GM03348 (cell line): Measurements from ENCODE around the gene RAB26.

Experiments used
- DNase-seq: peaks from one replicate; pipeline ENCODE4 v3.0.0; 2012; ENCODE audit warnings: low spot score

Gene RAB26

DNA sequence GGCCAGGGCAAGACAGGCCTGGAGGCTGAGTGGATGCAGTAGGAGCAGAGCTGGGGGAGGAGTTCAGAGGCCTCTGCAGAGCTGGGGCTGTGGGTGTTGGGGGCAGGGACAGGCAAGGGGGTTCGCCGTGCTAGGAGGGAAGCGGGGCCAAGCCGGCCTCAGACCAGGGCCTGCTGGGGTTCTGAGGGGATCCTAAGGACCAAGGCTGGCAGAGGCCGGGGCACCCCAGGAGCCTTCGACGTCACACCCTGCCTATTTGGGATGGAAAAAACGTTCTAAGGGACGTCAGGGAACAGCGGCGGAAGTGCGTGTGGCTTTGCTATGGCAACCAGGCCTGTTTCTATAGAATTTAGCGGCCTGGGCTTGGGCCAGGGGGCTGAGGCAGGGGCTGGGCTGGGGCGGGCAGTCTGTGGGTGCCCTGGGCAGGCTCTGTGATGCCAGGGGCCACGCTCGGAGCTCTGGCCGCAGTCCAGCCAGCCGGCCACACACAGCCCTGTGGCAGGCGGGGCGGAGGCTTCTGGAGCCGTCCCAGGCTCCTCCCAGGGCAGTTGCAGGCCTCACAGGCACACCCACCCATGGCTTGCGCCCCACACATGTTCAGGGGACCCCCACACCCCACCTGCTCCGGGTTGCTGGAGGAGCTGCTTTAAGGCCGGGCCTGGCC lies 10.9 kb downstream of the RAB26 start:
- DNase-seq: peak; percentile 64

DNA sequence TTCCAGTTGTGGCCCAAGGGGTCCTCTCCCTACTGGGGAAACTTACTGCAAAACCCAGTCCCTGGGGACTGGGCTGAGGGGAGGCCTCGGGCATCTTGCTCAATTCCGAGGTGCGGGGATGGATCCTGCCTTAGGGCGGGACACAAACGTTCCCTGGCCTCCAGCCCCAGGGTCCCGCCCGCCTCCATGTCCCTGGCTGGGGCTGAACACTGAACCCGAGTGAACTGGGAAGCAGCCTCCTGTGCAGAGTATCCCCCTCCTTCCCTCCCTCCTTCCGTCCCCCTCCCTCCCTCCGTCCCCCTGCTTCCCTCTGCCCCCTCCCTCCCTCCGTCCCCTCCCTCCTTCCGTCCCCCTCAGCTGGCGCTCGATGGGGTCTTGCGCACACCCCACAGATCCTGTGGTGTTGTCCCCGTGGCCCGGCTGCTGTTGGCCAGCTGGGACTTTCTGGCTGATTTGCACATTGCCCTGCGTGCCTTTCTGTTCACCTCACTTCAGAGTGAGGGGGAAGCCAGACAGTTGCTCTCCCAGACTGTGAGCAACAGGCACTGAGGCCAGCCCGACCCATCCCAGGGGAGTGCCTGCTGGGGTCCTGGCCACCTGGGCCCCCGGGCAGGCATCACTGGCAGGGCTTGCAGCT lies 12.6 kb downstream of the RAB26 start:
- peak; percentile 85 for DNase-seq

DNA sequence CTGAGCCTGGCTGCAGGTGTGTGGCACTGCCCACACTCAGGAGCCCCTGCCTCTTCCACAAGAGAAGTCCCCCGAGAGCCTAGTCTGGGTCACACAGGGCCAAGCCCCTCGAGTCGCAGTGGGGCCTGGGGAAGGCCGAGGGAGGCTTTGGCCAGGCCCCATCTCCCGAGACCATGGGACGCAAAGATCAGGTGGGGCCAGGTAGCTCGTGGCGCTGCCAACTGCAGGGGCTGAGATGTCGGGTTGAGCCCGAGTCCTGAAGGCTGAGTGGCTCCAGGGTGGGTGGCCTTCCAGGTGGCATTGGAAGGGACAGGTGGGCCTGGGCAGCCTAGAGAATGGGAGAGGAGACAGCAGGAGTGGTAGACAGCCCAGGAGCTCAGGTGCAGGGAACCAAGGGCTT lies 13.5 kb downstream of the RAB26 start:
- DNase-seq: no peak

DNA sequence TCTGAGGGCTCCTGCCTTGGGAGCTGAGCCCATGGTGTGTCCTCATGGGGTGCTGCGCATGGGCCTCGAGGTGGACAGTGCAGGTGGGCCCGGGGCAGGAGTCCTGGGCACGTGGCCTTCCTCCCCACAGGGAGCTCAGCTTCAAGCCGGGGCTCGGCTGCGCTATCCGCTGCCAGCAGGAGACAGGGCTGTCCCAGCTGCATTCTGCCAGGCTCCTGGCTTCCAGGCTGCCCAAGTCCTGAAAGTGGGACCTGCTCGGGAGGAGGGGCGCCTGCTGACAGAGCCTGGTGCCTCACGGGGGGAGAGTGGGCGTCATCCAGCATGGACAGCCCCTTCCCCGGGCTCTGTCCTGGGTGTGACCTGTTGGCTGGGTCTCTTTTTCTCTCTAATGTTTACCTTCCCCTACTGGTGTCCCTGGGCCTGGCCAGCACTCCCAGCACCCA lies 14.3 kb downstream of the RAB26 start:
- no peak for DNase-seq

DNA sequence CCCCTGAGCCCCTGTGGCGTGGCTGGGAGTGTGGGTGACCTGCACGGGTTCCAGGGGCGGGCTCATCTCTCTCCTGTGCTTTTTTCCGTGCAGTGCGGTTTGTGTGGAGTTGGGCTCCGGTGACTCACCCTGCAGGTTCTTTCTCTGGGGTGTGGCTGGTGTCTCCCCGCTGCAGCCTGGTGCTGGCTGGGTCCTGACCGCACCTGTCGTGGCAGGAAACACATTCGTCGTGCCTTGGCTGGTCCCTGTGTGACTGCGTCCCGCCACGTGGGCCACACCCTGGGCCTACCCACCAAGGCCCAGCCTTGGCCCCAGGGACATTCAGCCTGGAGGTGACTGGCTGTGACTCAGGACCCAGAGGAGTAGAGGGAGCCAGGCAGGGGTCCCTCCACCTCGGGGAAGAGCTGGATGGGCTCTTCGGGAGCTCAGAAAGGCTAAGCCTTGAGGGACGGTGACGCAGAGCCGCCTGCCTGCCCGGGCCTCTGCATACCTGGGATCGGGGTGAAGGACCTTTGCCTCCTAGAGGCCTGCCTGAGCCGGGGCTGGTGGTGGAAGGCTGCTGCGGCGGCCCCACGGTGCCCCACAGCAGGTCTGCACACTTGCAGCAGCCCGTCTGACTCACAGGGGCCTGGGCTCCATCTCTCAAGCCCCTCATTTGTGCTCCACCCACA lies 14.9 kb downstream of the RAB26 start:
- no peak for DNase-seq

DNA sequence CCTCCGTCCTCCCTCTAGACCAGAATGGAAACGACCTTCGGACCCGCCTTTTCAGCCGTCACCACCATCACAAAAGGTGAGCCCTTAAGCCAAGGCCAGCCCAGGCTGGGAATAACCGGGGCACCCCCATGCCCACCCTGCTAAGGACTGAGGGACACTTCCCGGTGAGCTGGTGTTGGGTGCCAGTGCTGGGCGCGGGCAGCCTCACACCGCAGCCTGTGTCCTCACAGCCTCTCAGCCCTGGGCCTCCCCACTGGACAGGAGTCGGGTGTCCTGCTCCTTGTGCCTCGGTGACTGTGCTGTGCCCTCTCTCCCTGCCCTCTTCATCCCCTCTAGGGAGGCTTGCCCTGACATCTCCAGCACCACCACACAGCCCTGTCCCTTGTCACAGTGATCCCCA lies 17.4 kb downstream of the RAB26 start:
- DNase-seq: no peak

DNA sequence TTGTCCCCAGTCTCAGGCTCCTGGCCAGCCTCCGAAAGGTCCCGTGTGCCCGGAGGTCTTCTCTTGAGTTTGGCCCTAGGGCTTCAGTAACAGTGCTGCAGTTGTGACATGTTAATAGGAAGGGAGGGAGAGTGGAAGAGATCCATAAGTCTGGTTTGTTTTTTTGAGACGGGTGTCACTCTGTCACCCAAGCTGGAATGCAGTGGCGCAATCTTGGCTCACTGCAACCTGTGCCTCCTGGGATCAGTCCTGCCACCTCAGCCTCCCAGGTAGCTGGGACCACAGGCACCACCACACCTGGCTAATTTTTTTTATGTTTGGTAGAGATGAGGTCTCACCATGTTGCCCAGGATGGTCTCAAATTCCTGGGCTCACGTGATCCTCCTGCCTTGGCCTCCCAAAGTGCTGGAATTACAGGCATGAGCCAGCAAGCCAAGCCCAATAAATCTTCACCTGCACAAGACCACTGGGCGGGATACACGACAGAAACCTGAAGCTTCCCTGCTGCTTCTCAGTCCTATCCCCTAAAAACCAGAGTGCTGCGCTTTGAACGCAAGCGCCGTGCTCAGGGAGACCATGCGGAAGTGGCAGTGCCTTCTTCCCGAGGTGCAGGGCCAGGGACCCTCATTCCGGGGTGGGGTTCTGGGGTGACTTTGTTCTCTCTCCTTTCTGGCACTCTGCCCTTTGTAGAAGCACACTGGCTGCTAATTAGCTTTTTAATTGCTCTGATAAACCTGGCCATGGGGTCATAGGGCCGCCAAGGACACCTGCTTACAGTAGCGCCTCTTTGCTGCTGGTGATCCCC lies 18.0 kb downstream of the RAB26 start:
- DNase-seq: no peak

DNA sequence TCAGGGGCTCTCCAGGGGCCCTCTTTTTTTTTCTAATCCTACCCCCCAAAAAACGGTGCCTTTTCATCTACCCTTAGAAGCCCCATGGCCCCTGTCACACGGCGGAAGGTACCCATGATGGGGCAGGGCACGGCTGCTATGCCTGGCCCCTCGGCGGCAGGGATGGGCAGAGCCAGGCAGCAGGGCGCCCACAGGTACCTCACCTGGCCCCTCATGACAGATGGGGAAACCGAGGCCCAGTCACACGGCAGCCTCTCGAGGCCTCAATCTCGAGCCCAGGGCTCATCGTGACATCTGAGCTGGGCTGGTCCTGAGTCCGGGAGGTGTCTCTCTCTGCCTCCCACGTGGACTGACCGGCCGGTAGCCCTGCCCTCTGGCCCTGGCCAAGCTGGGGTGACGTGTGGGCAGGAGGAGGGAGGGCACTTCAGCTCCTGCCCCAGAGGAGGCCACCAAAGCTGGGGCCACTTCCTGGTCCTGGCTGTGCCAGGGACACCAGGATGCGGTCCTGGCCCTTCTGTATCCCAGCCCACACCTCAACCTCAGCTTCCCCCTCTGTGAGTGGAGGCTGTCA lies 18.7 kb downstream of the RAB26 start:
- DNase-seq: no peak

DNA sequence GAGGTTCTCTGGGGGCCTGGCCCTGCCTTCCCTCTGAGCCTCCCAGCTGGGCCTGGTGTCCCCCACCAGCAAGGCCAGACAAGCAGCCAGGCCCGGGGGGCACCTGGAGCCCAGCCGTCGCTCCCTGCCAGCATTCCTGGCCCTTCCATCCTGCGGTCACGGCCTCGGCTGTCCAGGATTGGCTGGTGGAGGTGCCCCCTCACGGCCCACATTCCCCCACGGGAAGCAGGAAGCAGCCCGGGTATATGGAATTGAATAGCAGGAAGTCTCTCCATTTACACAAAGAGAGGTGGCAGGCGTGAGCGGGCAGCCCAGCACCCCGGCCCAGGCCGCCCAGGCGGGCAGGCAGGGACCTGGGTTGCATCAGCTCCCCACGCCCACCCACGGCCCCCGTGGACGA lies 21.7 kb downstream of the RAB26 start:
- DNase-seq: no peak

DNA sequence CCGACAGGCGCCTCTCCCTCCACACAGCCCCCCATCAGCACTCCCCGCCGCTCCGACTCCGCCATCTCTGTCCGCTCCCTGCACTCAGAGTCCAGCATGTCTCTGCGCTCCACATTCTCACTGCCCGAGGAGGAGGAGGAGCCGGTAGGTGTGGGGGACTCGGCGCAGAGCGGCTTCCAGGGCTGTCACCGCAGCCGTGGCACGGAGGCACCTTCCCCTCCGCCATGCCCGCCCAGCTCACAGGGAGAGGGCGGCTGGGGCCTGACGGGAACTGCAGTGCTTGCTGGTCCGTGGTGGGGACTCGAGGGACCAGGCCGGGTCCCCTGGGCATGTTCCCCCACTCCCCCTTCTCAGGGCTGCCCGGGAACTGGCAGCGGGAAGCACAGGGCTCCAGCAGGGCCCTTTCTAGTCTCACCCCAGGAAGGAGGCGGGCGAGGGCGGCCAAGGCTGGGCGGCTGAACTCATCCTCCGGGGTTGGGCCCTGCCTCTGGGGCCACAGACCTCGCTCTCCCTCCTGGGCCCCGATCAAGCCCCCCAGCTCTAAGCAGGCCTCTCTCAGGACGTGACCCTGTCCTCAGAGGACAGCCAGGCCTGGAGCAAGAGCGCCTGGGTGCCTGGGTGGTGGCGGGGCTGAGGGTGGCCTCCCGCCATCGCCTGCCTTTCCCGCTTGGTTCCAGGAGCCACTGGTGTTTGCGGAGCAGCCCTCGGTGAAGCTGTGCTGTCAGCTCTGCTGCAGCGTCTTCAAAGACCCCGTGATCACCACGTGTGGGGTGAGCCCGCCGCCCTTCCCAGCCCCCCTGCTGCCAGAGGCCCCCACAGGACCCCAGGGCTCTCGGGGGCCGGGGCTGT lies 22.4 kb downstream of the RAB26 start:
- DNase-seq: no peak

DNA sequence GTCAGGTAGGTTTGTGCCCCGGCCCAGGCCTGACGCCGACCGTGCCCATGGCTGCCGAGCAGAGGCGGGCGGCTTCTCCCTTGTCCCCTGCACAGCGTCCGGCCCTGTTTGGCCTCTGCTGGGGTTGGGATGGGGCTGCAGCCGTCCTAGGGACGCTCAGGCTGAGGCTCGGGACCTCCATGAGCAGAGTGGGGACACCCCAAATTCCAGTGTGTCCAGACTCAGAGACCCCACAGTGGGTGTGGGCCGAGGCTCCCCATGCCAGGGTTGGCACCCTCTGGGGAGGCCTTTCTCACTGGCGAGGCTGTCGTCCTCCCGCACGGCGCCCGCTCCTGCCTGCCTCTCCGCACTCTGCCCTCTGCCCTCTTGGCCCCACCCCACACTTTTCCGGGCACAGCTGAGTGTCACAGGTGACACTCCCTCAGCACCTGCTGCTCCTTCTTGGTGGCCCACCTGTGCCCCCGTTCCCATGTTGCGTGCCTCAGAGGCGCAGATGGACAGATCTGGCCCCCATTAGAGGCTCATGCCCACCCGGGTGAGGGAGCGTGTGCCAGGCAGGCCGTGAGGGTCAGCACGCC lies 23.3 kb downstream of the RAB26 start:
- no peak for DNase-seq

DNA sequence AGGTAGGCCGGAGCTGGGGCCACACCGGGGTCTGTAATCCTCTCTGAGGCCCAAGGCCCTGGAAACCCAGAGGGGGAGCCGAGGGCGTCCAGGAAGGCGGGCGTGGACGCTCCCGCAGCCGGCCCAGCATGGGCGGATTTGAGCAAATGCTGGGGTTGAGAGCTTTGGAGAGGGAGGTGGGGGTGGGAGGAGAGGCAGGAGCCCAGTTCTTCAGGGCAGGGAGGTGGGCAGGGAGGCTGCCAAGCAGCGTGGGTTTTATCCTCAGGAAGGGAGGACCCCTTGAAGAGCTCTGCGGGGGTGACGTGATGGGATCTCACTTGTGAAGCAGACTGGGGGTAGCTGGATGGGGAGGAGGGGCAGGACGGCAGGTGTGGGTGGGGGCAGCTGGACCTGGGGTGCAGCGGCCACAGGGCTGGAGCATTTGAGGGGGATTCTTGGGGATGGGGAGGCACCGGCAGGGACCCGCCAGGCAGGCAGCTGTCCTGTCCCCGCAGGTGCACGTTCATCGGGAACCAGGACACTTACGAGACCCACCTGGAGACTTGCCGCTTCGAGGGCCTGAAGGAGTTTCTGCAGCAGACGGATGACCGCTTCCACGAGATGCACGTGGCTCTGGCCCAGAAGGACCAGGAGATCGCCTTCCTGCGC lies 24.4 kb downstream of the RAB26 start:
- no peak for DNase-seq

DNA sequence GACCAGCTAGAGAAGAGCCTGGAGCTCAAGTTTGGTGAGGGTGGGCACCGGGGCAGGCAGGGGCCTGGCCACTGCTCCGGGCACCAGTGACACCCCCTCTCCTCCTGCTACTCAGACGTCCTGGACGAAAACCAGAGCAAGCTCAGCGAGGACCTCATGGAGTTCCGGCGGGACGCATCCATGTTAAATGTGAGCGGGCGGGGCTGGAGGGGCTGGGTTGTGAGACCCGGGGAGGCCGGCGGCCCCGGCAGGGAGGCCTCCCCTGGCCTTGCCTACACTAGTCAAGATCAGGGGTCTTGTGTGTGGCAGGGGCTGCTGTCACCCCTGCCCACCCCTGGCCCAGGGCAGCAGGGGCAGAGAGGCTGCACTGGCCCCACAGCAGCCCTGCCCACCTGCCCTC lies 24.9 kb downstream of the RAB26 start:
- no peak for DNase-seq

DNA sequence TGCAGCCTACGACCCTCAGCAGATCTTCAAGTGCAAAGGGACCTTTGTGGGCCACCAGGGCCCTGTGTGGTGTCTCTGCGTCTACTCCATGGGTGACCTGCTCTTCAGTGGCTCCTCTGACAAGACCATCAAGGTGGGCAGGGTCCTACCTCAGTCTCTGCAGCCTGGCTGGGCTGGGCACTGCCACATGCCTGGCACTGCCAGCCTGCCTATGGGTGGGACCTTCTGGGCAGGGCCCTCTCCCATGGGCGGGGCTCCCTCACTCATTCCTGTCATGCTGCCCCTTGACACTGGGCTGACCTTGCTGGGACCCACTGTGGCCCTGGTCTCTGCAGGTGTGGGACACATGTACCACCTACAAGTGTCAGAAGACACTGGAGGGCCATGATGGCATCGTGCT lies 25.5 kb downstream of the RAB26 start:
- no peak for DNase-seq

DNA sequence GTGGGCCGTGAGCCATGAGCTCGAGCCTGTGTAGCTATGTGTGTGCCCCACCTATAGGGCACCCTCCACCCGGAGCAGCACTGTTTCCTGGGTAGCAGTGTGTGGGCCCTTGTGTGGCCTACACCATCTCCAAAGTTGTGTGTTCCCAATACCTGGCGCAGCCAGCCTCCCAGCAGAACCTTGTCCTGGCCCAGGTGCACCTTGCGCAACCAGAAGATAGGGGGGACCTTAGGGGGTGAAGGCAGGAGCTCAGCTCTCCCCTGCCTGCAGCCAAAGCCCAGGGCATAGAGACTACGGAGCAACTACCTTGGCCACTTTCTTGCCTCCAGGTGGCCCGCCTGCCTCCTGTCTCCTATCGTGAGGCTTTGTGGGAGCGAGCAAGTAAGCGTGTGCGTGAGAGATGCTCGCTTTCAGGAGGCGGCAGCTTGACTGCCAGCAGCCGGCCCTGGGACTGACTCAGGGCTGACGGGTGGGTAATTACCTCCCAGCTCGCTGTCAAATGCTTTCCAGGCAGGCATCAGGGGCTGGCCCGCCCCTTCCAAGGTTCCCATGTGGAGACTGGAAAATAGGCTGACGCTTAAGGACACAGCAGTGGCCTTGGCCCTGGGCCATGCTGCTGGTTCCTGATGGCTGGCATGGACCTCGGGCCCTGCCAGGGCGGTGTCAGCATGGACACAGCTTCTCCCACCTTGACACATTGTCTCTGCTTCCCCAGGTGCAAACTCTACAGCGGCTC lies 26.1 kb downstream of the RAB26 start:
- DNase-seq: no peak

DNA sequence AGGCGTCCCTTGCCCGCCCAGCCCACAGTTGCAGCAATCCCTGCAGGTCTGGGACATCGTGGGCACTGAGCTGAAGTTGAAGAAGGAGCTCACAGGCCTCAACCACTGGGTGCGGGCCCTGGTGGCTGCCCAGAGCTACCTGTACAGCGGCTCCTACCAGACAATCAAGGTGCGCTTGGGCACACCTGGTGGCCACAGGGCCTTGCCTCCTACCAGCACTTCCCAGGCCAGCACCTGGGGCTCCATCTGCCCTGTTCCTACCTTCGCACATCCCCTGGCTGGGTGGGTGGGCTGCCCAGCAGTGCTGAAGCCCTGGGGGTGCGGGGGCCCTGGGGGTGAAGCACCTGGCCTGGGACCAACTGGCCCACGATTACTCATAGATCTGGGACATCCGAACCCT lies 27.0 kb downstream of the RAB26 start:
- DNase-seq: no peak

DNA sequence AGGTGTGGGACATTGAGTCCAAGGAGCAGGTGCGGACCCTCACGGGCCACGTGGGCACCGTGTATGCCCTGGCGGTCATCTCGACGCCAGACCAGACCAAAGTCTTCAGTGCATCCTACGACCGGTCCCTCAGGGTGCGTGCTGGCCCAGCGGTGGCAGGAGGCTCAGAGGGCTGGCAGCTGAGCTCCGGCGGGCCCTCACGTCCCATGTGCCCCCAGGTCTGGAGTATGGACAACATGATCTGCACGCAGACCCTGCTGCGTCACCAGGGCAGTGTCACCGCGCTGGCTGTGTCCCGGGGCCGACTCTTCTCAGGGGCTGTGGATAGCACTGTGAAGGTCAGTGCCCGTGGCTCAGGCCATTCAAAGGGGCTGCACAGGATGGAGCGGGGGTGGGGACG lies 27.6 kb downstream of the RAB26 start:
- DNase-seq: no peak

DNA sequence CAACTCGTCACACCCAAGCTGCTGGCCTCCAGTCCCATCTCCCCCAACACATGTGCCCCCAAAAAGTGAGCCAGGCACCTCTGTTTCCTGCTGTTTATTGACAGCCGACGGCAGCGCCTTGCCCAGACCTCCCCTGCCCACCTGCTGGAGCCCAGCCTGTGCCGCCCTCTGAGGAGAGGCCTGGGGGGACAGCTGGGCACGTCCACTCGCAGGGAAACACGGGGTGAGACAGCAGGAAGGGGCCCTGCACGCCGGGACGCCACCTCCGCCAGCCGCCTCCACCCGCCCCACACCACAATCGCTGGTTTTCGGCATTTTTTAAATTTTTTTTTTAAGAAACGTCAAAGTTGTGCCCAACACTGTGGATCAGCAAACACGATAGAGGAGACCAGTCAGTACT lies 28.7 kb downstream of the RAB26 start:
- no peak for DNase-seq

DNA sequence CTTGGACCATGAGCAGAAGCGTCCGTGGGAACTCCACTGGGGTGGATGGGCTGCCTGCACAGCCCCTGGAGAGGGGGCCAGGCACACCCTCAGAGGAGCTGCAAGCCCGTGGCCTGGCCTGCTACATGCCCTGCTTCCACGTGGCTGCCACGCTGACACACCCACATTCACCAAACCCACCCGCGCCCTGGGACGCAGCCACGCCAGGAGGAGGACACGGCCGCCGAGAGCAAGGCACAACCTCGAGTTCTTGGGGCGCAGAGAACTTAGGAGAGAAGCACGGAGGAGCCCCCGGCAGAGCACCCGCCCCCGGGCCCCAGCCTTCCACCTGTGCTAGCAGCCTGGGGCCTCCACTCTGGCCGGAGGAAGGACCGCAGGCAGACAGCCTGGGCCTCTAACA lies 29.1 kb downstream of the RAB26 start:
- no peak for DNase-seq
